HG03103 (cell line): ENCODE results near the gene DPH6.

Experiments used
- ATAC-seq: cut with Tn5 transposase; IDR thresholded peaks from one replicate; pipeline ENCODE4 v1.9.1; 2021; ENCODE audit warnings: low read depth; ENCODE audit not compliant: unreplicated experiment

The DPH6 gene

GRCh38 chr15:35546511-35547381 is 781 bp upstream of the DPH6 start:
- ATAC-seq: no peak

- ATAC-seq: peak; percentile 10
Observed at GRCh38 chr15:35545316-35545823, 595 bp downstream of the DPH6 start.

GRCh38 chr15:35540885-35541284 is 5.1 kb downstream of the DPH6 start:
- no peak for ATAC-seq

- ATAC-seq: no peak
Observed at GRCh38 chr15:35540021-35540420, 5.9 kb downstream of the DPH6 start.

GRCh38 chr15:35535365-35535916 is 10.5 kb downstream of the DPH6 start:
- no peak for ATAC-seq

- no peak for ATAC-seq
Observed at GRCh38 chr15:35533130-35534110, 12.5 kb downstream of the DPH6 start.

GRCh38 chr15:35530698-35531097 is 15.3 kb downstream of the DPH6 start:
- ATAC-seq: no peak

- no peak for ATAC-seq
Observed at GRCh38 chr15:35529784-35530183, 16.2 kb downstream of the DPH6 start.

- no peak for ATAC-seq
Observed at GRCh38 chr15:35522061-35522460, 23.9 kb downstream of the DPH6 start.

- ATAC-seq: no peak
Observed at GRCh38 chr15:35519541-35520149, 26.3 kb downstream of the DPH6 start.

GRCh38 chr15:35519052-35519451 is 26.9 kb downstream of the DPH6 start:
- no peak for ATAC-seq

GRCh38 chr15:35514759-35515158 is 31.2 kb downstream of the DPH6 start:
- ATAC-seq: no peak

- no peak for ATAC-seq
Observed at GRCh38 chr15:35507932-35508638, 37.9 kb downstream of the DPH6 start.

GRCh38 chr15:35506272-35506870 is 39.6 kb downstream of the DPH6 start:
- ATAC-seq: no peak

GRCh38 chr15:35505809-35506208 is 40.2 kb downstream of the DPH6 start:
- ATAC-seq: no peak

GRCh38 chr15:35505141-35505540 is 40.8 kb downstream of the DPH6 start:
- no peak for ATAC-seq

- ATAC-seq: no peak
Observed at GRCh38 chr15:35499723-35500122, 46.2 kb downstream of the DPH6 start.

GRCh38 chr15:35496585-35496984 is 49.4 kb downstream of the DPH6 start:
- peak; percentile 99 for ATAC-seq

GRCh38 chr15:35495080-35495479 is 50.9 kb downstream of the DPH6 start:
- no peak for ATAC-seq
